MM.1S (cell line): Measurements from ENCODE around the gene AANAT.

Experiments used
- DNase-seq: peaks from one replicate; pipeline ENCODE4 v3.0.0-alpha.2; 2015
- H2AFZ ChIP-seq: fragments of 300-600 bp; sonication (generic); 2 replicates; pipeline ENCODE4 v1.6.0; 2016; ENCODE audit warnings: antibody characterized with exemption, low read length
- H3F3A ChIP-seq: fragments of 300-600 bp; sonication (generic); 2 replicates; pipeline ENCODE4 v1.6.1; 2016; ENCODE audit warnings: mild to moderate bottlenecking, antibody characterized with exemption, low read length, moderate library complexity, mixed read lengths; ENCODE audit not compliant: insufficient read depth
- H3K27ac ChIP-seq: fragments of 300-600 bp; sonication (generic); 2 replicates; pipeline ENCODE4 v1.5.1; 2016; ENCODE audit warnings: mild to moderate bottlenecking, low read length
- H3K27me3 ChIP-seq: fragments of 300-600 bp; sonication (generic); replicated peaks from 2 replicates; pipeline ENCODE4 v1.6.0; 2016; ENCODE audit warnings: low read length; ENCODE audit not compliant: insufficient read depth
- H3K36me3 ChIP-seq: fragments of 300-600 bp; sonication (generic); replicated peaks from 2 replicates; pipeline ENCODE4 v1.6.1; 2016; ENCODE audit warnings: mild to moderate bottlenecking, low read length, mixed read lengths; ENCODE audit not compliant: insufficient read depth
- H3K4me1 ChIP-seq: fragments of 300-600 bp; sonication (generic); 2 replicates; pipeline ENCODE4 v1.6.1; 2016; ENCODE audit warnings: low read length, mixed read lengths
- H3K4me2 ChIP-seq: fragments of 300-600 bp; sonication (generic); 2 replicates; pipeline ENCODE4 v1.6.0; 2016; ENCODE audit warnings: low read depth, low read length
- H3K4me3 ChIP-seq: fragments of 300-600 bp; sonication (generic); 2 replicates; pipeline ENCODE4 v1.5.1; 2016; ENCODE audit warnings: low read length, mixed read lengths
- H3K79me2 ChIP-seq: fragments of 300-600 bp; sonication (generic); 2 replicates; pipeline ENCODE4 v1.6.1; 2016; ENCODE audit warnings: mixed run types, low read length, mixed read lengths
- H3K9ac ChIP-seq: fragments of 300-600 bp; sonication (generic); 2 replicates; pipeline ENCODE4 v1.6.1; 2016; ENCODE audit warnings: low read length, mixed read lengths
- H3K9me2 ChIP-seq: fragments of 300-600 bp; sonication (generic); replicated peaks from 2 replicates; pipeline ENCODE4 v1.6.1; 2016; ENCODE audit warnings: mild to moderate bottlenecking, low read length, mixed read lengths; ENCODE audit not compliant: insufficient read depth
- H3K9me3 ChIP-seq: fragments of 300-600 bp; sonication (generic); replicated peaks from 2 replicates; pipeline ENCODE4 v1.6.1; 2016; ENCODE audit warnings: mild to moderate bottlenecking, low read length, mixed read lengths; ENCODE audit not compliant: insufficient read depth
- H4K20me1 ChIP-seq: fragments of 300-600 bp; sonication (generic); 2 replicates; pipeline ENCODE4 v1.6.1; 2016; ENCODE audit warnings: mild to moderate bottlenecking, low read length, moderate library complexity, mixed read lengths; ENCODE audit not compliant: insufficient read depth
- CTCF ChIP-seq: fragments of 300-600 bp; sonication (generic); IDR thresholded peaks from 2 replicates; pipeline ENCODE4 v1.5.1; 2016; ENCODE audit warnings: antibody characterized with exemption, low read length, mixed read lengths
- EZH2 ChIP-seq: fragments of 300-600 bp; sonication (generic); optimal IDR thresholded peaks from 2 replicates; pipeline ENCODE3; 2017; ENCODE audit warnings: low read depth, mild to moderate bottlenecking, antibody characterized with exemption, low read length, mixed read lengths
- EZH2phosphoT487 ChIP-seq: fragments of 300-600 bp; sonication (generic); IDR thresholded peaks from 2 replicates; pipeline ENCODE4 v1.6.1; 2018; ENCODE audit warnings: antibody characterized with exemption, low read length

AANAT gene

DNA sequence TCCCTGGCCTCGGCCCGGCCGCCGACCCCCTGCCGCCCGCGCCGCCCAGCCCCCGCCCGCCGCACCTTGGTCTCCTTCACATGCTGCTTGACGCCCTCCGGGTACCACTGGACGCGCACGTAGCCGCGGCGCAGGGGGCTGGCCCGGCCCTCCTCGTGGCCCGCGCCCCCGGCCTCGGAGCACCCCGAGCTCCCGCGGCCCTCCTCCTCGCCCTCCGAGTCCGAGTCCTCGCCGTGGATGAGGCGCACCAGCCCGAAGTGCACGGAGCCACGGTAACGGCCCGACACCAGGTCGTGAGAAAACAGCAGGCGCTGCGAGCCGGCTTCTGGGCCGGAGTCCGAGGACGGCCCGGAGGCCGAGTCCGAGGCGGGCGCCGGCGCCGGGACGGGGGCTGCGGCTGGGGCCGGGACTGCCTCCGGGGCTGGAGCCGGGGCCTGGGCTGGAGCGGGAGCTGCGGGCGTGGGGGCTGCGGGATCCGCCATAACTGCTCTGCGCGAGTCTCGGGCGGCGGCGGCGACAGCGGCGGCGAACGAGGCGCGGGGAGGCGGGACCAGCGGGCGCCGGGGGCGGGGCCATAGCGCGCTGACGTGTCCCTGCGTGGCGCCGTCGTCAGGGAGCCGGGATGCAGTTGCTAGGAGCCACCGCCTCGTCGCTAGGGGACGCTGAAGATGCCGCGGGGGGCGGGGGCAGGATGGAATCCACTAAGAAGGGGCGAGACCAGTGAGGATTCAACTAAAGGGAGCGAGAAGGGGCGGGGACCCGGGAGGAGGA is 14.6 kb upstream of the AANAT start, which contains the start of gene UBE2O:
UBE2O (minus strand) TSS at position 493 of the 771 bp plus-strand sequence; CDS start at position 482, 11 bp downstream.
- Histone ChIP-seq H3K4me2 (peak within 1 kb of the TSS; percentile 85), H3K9ac (peak within 1 kb of the TSS; percentile 82), H3K4me1 (peaks cover 9% of the 10 kb centered on the region), H2AFZ (peak within 1 kb of the TSS; percentile 87), H4K20me1 (peaks cover 14% of the 10 kb centered on the region), H3K27me3 (no peaks in the 10 kb centered on the region), H3F3A (no peaks in the 10 kb centered on the region), H3K9me3 (no peaks in the 10 kb centered on the region), H3K79me2 (peaks cover 49% of the 10 kb centered on the region), H3K9me2 (no peaks in the 10 kb centered on the region), H3K36me3 (no peaks in the 10 kb centered on the region), H3K27ac (no peak within 1 kb of the TSS), H3K4me3 (peak within 1 kb of the TSS; percentile 89)
- no peak for TF ChIP-seq EZH2phosphoT487
- peak; percentile 58 for TF ChIP-seq CTCF
- DNase-seq: peak; percentile 90

GRCh38 chr17:76453431-76453743 is 14.0 kb upstream of the AANAT start:
- Histone ChIP-seq H3K4me2 (peak overlapping the region; percentile 16; the same call in 1 of the 2 replicates), H3K4me3 (peak overlapping the region; percentile 89), H3K9me2 (no peaks in the 10 kb centered on the region), H4K20me1 (0 out of 2 replicates have a peak, but pooled peaks cover 8% of the 10 kb centered on the region), H3F3A (no peaks in the 10 kb centered on the region), H3K9me3 (no peaks in the 10 kb centered on the region), H3K36me3 (no peaks in the 10 kb centered on the region), H2AFZ (peak overlapping the region; percentile 39; the same call in 1 of the 2 replicates), H3K4me1 (peaks cover 9% of the 10 kb centered on the region), H3K27me3 (no peaks in the 10 kb centered on the region), H3K9ac (no peak overlapping the region), H3K27ac (no peak overlapping the region), H3K79me2 (peaks cover 44% of the 10 kb centered on the region)
- no peak for DNase-seq
- no peak for TF ChIP-seq EZH2

DNA sequence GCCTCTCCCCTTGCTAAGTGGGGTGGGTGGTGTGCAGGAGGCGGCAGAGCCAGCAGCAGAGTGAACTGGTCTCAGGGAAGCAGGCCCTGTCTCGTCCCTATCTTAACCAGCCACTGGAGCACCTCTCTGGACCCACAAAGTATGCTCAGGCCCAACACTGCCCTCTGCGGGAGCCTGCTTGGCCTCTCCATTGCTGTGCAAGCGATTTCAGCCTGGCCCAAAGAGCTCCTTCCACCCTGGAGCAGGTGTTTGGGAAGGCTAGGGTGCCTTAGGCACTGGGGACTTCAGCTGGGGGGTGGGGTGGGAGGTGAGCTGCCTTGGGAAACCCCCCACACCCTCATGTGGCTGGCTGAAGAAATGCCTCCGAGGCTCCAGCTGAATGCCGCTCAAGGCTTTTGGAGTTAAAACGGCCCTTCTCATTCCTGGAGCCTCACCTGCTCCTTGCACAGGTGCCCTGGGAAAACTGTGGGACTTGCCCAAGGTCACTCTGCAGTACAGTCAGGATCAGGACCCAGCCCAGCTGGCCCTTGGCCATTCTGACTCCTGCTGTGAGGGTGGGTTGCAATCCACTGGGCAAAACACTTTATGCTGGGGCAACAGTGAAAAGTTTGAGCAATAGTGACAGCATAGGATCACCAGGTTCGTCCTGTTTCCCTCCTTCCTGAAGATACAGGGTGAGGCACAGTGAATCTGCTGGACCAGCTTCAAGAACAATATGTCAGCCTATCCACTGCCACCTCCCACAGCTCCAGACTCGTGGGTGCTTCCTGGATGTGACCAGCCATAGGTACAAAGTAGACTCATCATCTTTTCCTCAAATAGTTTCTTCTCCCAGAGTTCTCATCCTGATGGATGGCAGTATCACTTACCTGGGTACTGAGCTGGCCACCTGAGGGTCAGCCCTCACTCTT is 8.6 kb upstream of the AANAT start:
- Histone ChIP-seq H3K4me1 (peaks cover 12% of the 10 kb centered on the region), H3K9me3 (no peaks in the 10 kb centered on the region), H2AFZ (no peak overlapping the region), H3K4me3 (no peak overlapping the region), H3K27ac (no peak overlapping the region), H3K9me2 (no peaks in the 10 kb centered on the region), H3K4me2 (no peak overlapping the region), H3K27me3 (0 out of 2 replicates have a peak, but pooled peaks cover 6% of the 10 kb centered on the region), H3F3A (no peaks in the 10 kb centered on the region), H3K36me3 (no peaks in the 10 kb centered on the region), H3K79me2 (no peaks in the 10 kb centered on the region), H3K9ac (no peak overlapping the region), H4K20me1 (no peaks in the 10 kb centered on the region)
- TF ChIP-seq CTCF (peak; percentile 54), EZH2 (no peak), EZH2phosphoT487 (no peak)
- DNase-seq: peak; percentile 54
